ENCODE measurements around the gene YIPF5.

DNA sequence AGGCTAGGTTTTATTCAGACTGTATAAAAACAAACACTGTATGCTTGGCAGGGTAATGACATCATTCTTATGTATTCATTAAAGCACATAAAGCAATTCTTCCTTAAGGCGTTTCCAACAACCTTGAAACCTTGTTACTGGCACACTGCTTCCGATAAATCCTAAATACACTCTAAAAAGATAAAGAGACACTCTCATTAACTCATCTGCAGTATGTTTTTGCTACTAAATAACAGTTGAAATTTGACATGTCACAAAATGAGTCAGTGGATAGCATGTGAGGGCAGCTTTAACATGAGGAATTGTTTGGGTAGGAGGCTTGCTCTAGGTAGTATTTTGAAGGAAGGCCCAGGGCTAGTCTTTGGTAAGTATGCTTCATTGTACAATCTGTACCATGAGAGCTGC is 13.7 kb downstream of the YIPF5 start:
- TF ChIP-seq POLR2A (IDR thresholded peaks at IDR 0.05) (no peak), CTCF (IDR thresholded peaks at IDR 0.05) (no peak)

Measured in thyroid gland (tissue), 4 donors.